ENCODE measurements around the gene IMMP2L. TPM values are rescaled to one million over a fixed set of nuclear protein-coding genes. Genes with fewer than 3 reads are reported as not detected.

The IMMP2L gene
- polyA plus RNA-seq, 1 of the 3 experiments (the other 2 are of a cell fraction): 10.7 TPM

DNA sequence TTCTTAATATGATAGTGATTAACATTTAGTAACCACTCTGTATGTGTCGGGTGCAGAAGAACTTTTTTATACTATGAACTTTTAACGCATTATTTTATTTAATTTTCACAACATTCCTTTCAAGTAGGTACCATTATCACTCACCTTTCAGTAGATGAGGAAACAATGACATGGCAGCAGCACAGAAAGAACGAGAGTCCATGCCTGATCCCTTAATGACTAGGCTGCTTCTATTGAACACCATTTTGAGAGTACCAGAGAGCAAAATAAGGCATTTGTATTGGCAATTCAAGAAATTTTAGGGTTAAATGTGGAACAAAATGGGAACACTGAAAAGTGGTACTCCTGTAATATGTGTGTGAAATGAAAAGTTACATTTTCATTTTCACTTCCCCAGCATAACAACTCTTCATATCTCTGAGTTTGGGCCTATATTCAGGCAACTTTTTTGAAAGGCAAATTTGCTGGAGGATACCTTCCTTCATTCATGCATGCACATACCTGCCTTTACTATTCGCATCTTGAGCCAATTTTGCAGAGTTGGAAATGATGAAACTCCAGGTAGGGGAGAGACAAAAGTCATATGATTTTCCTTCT, 458.5 kb downstream of the IMMP2L start:
- no peaks in the 10 kb centered on the region for H3K27me3 ChIP-seq (ENCODE audit: insufficient read depth)
- no peak overlapping the region for H2AFZ ChIP-seq (ENCODE audit: low read depth)
- peaks cover 0 to 29% of the 10 kb centered on the region in 2 experiments for H3K36me3 ChIP-seq (replicated peaks in 1 of 2; ENCODE audit: control insufficient read depth in 1 of 2, insufficient read depth in 2 of 2, low read length in 1 of 2)
- TF ChIP-seq NRF1 (IDR thresholded peaks at IDR 0.05; ENCODE audit: low read depth, low read length) (no peak), NFIC (IDR thresholded peaks at IDR 0.05; ENCODE audit: borderline replicate concordance) (no peak), GABPA (IDR thresholded peaks at IDR 0.05; ENCODE audit: low read depth) (no peak), GATA2 (CRISPR knock-in tag; IDR thresholded peaks at IDR 0.05) (no peak), TEAD4 (IDR thresholded peaks at IDR 0.05; ENCODE audit: borderline replicate concordance, insufficient read depth) (no peak), FOXJ3 (CRISPR knock-in tag; IDR thresholded peaks at IDR 0.05) (no peak), RCOR1 (IDR thresholded peaks at IDR 0.05; ENCODE audit: low read length) (no peak), EP300 (IDR thresholded peaks at IDR 0.05; ENCODE audit: borderline replicate concordance in 1 of 2, low read depth in 1 of 2, low read length in 1 of 2) (no peak), USF1 (IDR thresholded peaks at IDR 0.05; ENCODE audit: borderline replicate concordance, low read depth) (no peak), SMC3 (IDR thresholded peaks at IDR 0.05; ENCODE audit: low read depth, low read length) (no peak), MXI1 (IDR thresholded peaks at IDR 0.05; ENCODE audit: low read depth, low read length) (no peak), EZH2phosphoT487 (IDR thresholded peaks at IDR 0.05; ENCODE audit: borderline replicate concordance, low read depth) (no peak), FOSL2 (IDR thresholded peaks at IDR 0.05; ENCODE audit: borderline replicate concordance, low read depth) (no peak), MEF2A (IDR thresholded peaks at IDR 0.05; ENCODE audit: borderline replicate concordance, low read depth) (no peak), REST (IDR thresholded peaks at IDR 0.05; ENCODE audit: low read depth, low read length) (no peak), TAF1 (IDR thresholded peaks at IDR 0.05; ENCODE audit: borderline replicate concordance, low read depth, low read length) (no peak), RFX5 (IDR thresholded peaks at IDR 0.05; ENCODE audit: low read length) (no peak), RXRA (IDR thresholded peaks at IDR 0.05; ENCODE audit: borderline replicate concordance, low read depth) (no peak), CTCF (IDR thresholded peaks at IDR 0.05) (no peak)
- TF ChIP-seq, protein P1, sequence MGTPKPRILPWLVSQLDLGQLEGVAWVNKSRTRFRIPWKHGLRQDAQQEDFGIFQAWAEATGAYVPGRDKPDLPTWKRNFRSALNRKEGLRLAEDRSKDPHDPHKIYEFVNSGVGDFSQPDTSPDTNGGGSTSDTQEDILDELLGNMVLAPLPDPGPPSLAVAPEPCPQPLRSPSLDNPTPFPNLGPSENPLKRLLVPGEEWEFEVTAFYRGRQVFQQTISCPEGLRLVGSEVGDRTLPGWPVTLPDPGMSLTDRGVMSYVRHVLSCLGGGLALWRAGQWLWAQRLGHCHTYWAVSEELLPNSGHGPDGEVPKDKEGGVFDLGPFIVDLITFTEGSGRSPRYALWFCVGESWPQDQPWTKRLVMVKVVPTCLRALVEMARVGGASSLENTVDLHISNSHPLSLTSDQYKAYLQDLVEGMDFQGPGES (IDR thresholded peaks at IDR 0.05; ENCODE audit: low read depth, low read length): no peak
- WGBS (ENCODE audit: low lambda C conversion rate): 92% methylated on average over 4 of the region's 4 CpGs
- no peaks in the 10 kb centered on the region for H3F3A ChIP-seq (replicated peaks; ENCODE audit: insufficient read depth)
- H3K4me1 ChIP-seq (ENCODE audit: control insufficient read depth in 1 of 2, insufficient read depth in 2 of 2, low read depth in 1 of 2, low read length in 1 of 2): peaks cover 17 to 50% of the 10 kb centered on the region in 2 experiments
- no peaks in the 10 kb centered on the region for H3K79me2 ChIP-seq (ENCODE audit: insufficient read depth)
- ChIA-PET POLR2A (no interaction called here), CTCF (interaction anchor here (1.3 kb wide), 1 partner anchor 17 kb away, joined by 4 read pairs; no protein-coding TSS in a partner anchor)
- H3K4me2 ChIP-seq: no peak overlapping the region
- H3K27ac ChIP-seq (ENCODE audit: low read depth in 2 of 2, low read length in 1 of 2): no peak overlapping the region; a peak in 2 of 4 replicates
- H3K9me2 ChIP-seq: no peaks in the 10 kb centered on the region
- H3K9ac ChIP-seq: no peak overlapping the region
- no peak overlapping the region for H3K4me3 ChIP-seq (ENCODE audit: low read depth in 2 of 2, low read length in 1 of 2)
- H4K20me1 ChIP-seq (ENCODE audit: insufficient read depth): no peaks in the 10 kb centered on the region
- DNase-seq: no peak
- no peaks in the 10 kb centered on the region for H3K9me3 ChIP-seq

All from SK-N-SH (cell line).